Effector CD4-positive, alpha-beta T cell (primary cell): Measurements from ENCODE around the gene PXDN. TPM values are rescaled to one million over a fixed set of nuclear protein-coding genes. Genes with fewer than 3 reads are reported as not detected.
"Not testable (repeated sequence)": the region's sequence is repeated elsewhere in the genome, so short reads cannot be mapped to it uniquely, and the experiment has no call there.

Experiments used
- DNase-seq: peaks from one replicate; pipeline ENCODE4 v3.0.0-alpha.2; 2020
- total RNA-seq: gene quantifications from one replicate; lab custom pipeline; 2026; lab: John Stamatoyannopoulos, UW

The PXDN gene
- not detected for total RNA-seq

- no peak for DNase-seq
Measured at GRCh38 chr2:1744446-1745170, at the start of gene PXDN. PXDN (minus strand) TSS chr2:1744515; CDS start chr2:1744455, 60 bp downstream.

DNA sequence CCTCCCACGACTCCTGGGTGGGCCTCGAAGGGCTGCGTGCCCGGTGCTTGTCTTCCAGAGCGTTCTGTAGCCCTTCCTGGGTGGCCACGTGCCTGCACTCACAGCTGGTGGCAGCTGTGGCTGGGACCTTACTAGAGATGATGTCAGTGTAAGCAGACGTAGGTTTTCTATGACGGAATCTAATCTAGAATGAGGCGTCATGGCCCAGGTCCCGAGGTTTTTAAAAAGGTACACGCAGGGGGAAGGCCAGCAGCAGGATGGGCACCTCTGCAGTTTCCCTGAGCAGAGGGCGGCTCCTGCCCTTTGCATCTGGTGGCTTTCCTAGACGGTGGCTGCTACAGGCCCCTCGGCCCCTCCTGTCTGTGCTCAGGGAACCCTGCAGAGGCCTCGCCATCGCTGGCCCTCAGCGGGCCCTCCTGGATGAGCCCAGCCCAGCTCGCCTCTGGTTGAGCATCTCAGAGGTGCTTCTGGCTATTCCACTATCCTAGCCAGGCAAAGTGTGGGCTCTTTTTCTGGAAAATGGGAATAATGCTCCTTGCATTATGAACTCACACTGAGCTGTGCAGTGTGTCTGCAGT is 49.6 kb upstream of the PXDN start:
- DNase-seq = no peak

GRCh38 chr2:1793001-1793867 is 48.9 kb upstream of the PXDN start:
- no peak for DNase-seq

DNA sequence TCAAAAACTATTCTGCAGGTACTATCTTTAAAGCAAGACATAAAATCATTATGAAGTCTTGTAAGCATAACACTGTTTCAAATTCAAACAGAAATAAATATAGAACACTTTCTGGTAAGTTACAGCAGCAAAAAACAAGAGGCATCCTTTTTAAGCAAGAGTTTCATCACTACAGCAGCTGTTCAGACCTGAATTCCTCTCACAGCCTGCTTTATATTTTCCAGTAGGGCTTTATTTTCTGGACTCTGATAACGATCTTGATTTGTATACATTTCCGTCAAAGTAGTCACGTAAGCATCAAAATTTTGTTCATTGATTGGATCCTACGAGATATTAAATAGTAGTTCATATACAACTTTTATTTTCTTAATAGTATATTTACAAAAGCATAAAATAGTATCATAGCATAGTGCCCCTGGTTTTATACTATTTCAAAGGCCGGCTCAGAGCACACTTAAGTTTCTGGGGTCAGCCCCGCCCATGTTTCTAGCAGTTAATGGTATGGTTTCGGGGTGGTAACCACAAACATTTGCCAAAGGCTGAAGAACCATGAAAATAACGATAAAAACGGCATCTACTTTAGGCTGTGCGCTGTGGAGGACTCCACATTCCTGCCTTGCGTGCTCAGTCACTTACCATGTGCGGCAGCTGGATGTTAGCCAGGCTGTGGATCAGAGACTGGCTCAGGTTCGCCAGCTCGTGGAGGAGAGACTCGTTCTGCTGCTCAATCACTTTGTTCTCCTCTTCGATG is 47.5 kb upstream of the PXDN start:
- DNase-seq = no peak

GRCh38 chr2:1791006-1791605 is 46.8 kb upstream of the PXDN start:
- DNase-seq = no peak

GRCh38 chr2:1790473-1790872 is 46.2 kb upstream of the PXDN start:
- no peak for DNase-seq

DNA sequence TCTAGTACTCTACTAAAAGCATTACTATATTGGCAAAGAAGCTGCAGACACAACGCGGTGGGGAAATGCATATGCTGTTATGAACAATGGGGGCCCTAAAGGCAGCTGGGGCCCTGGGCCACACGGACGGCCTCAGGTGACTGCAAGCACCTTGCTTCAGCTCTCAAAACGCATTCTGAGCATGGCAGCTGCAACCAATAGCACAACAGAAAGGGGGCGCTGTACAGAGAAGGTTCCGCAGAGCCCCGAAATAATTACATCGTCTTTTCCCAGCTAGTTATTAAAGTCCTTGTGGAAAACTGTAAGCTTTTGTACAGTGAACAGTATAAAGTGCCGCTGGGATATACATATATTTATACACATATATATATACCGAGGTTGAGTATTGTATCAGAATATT is 45.3 kb upstream of the PXDN start:
- DNase-seq = no peak

GRCh38 chr2:1788478-1788959 is 44.2 kb upstream of the PXDN start:
- DNase-seq = no peak

DNA sequence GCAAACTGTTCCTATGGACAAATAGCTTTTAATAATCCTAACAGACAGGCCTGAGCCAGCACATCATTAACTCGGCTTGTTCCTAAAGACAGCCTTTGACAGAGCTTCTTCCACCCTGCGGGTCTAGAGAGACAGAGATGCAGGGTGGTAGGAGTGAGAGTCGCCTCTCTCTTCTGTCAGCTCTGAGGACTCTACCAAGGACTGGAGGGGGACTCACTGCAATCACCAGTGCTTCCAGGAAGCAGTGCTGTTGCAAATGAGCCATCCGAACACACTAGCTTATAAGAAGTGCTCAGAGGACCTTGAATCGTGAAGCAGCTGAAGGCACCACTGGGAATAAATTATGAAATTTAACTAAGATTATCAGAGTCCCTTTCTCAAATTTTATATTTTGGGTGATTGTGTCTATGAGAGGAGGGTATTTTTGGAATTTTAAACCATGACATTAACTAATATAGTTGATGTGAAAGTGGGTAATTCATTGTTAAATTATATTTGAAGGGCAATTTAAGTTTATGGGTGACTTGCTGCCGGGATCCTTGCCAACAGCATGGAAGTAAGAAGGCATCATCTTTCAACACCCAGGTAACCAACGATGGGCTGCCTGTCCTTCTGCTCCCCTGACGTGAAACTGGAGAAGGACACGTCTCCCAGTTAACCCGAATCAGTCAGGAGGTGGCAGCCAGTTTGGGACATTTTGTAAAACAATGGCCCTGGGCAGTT is 43.6 kb upstream of the PXDN start:
- no peak for DNase-seq

GRCh38 chr2:1784986-1785617 is 40.8 kb upstream of the PXDN start:
- DNase-seq = no peak

DNA sequence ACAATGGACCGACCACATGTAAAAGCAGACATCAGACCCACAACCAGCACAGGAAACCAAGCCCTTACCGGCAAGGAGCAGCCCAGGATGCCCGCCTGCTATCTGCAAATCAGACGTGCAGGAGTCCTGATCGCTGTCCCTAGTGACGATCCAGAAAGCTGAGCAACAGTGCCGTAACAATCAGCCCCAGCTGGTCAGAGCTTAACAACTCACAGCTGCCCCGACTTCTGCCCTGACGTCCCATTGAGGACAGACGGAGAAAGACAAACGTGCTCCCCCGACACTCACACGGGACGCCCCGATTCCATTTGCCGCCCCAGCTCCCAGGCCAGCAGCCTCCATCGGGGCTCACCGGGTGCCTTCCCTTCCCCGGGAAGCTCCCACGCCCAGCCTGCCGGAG is 39.8 kb upstream of the PXDN start:
- DNase-seq = no peak

GRCh38 chr2:1782514-1782913 is 38.2 kb upstream of the PXDN start:
- no peak for DNase-seq

DNA sequence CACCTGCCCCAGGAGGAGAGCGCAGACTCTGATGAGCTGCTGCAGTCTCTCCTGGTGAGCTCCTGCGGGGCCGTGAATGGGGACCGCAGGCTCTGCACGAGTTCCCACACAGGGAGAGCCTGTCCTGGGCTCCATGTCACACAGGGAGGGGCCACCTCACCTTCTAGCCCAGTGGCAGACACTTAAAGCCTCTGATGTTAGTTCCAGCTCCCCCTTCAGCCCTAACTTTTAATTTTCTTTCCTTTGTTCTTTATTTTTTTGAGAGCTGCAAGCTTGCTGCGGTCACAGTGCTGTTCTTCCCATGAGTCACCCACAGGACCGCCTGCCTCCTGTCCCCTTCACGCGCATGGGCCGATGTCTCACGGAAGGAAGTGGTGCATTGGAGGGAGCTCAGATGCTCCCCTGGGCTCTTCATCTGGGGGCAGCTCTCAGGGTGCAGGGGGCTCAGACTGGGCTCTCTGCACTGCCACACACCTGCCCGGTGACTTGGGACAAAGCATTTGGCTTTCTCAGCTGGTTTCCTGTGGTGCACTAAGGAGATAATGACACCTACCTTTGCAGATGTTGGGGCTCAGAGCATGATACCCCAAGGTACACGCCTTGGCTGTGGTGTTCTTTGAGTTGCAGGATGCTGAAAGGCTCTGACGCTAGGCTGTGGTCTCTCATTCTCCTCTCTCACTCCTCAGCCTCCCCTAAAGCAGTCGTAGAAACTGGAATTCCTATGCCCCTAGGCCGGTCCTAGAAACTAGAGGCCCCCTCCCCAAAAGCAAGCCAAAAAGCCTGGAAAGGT is 37.2 kb upstream of the PXDN start:
- peak; percentile 36 for DNase-seq

DNA sequence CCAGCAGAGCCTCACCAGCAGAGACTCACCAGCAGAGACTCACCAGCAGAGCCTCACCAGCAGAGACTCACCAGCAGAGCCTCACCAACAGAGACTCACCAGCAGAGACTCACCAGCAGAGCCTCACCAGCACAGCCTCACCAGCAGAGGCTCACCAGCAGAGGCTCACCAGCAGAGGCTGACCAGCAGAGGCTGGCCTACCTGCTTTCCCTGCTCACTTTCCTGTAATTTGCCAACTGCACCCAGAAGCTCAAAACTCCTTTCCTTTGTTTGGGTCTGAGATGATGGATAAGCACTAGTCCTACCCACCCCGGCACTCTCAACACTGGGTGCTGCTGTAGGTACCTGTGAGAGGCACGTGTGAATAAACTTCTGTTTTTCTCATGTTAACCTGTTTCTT is 36.4 kb upstream of the PXDN start:
- no peak for DNase-seq

GRCh38 chr2:1780054-1780453 is 35.7 kb upstream of the PXDN start:
- DNase-seq = not testable (repeated sequence)

- no peak for DNase-seq
Measured at GRCh38 chr2:1778566-1778965, 34.3 kb upstream of the PXDN start.

DNA sequence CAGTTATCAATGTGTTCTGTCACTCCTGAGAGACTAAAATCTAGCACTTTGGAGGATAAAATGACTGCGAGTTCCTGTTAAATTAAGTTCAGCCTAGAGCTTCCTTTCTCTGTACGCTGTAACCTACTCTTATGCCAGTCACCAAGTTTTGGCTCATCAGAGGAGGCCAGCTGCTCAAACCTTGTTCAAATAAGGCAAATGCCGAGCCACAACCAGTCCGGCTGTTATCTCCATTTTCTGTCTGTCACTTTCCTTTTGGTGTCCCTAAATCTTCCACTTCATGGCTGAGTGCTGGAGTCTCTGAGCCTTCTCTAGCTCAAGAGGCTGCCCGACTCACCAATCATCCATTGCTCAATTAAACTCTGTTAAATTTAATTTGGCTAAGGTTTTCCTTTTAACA is 33.5 kb upstream of the PXDN start:
- no peak for DNase-seq

GRCh38 chr2:1777156-1777555 is 32.8 kb upstream of the PXDN start:
- DNase-seq = no peak

DNA sequence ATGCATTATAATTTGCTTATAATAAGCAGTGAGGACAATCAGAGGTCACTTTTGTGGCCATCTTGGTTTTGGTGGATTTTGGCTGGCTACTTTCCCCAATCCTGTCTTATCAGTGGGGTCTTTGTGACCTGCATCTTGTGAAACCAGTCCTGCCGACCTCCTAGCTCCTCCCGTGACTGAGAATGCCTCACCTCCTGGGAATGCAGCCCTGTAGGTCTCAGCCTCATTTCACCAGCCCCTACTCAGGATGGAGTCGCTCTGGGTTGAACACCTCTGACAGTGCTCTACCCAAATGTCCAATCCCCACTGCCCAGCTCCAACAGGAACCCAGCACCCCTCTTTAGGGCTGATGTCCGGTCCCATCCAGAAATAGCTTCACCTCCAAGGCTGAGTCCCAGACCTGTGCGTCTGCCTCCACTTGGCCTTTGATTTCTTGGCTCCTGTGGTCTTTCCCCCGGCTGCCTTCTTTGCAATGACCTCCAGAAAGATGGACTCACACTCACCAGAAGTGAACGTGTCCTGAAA is 31.3 kb upstream of the PXDN start:
- DNase-seq = no peak

DNA sequence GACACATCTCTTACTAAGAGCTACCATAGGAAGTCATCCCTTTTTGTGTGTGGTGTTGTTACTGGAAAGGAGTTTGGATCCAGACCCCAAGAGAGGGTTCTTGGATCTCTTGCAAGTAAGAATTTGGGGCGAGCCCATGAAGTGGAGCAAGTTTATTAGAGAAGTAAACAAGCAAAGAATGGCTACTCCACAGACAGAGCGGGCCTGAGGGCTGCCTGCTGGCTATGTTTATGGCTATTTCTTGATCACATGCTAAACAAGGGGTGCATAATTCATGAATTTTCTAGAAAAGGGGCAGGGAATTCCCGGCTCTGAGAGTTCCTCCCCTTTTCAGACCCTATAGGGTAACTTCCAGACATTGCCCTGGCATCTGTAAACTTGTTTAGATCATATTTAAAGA is 30.6 kb upstream of the PXDN start:
- DNase-seq = no peak
